GM12891 (cell line): ENCODE results near the gene GARIN3.

Source experiments
- POLR2A ChIP-seq: IDR thresholded peaks from 2 replicates; pipeline ENCODE4 v1.6.1; 2011; ENCODE audit warnings: low read depth, low read length, control low read depth
- POLR2AphosphoS5 ChIP-seq: IDR thresholded peaks from 2 replicates; pipeline ENCODE4 v1.6.1; 2011; ENCODE audit warnings: low read depth, low read length, control low read depth
- SPI1 ChIP-seq: IDR thresholded peaks from 2 replicates; pipeline ENCODE4 v1.6.1; 2011; ENCODE audit warnings: low read depth, low read length, control low read depth
- TAF1 ChIP-seq: IDR thresholded peaks from 2 replicates; pipeline ENCODE4 v1.6.1; 2011; ENCODE audit warnings: low read depth, low read length, control low read depth

DNA sequence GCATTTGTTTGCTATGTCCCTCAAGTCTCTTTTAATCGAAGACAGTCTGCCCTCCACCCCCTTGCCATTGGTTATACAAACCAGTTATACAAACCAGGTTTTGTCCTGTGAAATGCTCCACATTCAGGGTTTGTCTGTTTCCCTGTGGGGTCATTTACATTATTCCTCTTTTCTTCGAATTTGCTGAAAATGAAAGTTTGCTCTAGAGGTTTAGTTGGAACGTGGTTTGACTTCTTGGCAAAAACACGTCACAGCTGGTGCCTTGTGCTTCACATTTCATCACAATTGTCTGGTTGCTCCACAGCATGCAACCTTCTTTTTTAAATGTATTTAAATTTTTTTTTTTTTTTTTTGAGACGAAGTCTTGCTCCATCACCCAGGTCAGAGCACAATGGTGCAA lies 53.1 kb downstream of the GARIN3 start:
- TF ChIP-seq POLR2A (no peak), TAF1 (no peak), POLR2AphosphoS5 (no peak), SPI1 (no peak)
